Stimulated activated CD8-positive, alpha-beta memory T cell treated with anti-CD3 and anti-CD28 coated beads, Interleukin-7, amount 100 ng/mL, for 24 hours (primary cell): Measurements from ENCODE around the gene ZNF784.

Experiments
- DNase-seq: peaks from one replicate; pipeline ENCODE4 v3.0.0-alpha.2; 2020; ENCODE audit warnings: low read depth

The ZNF784 gene

GRCh38 chr19:55656552-55656951 is 32.2 kb upstream of the ZNF784 start:
- no peak for DNase-seq

- DNase-seq, result no peak
Observed at GRCh38 chr19:55655648-55656040, 31.3 kb upstream of the ZNF784 start.

- peak; percentile 95 for DNase-seq
Observed at GRCh38 chr19:55654868-55655647, 30.7 kb upstream of the ZNF784 start, which contains the start of gene U2AF2. U2AF2 (plus strand) TSS chr19:55655035; CDS start chr19:55655105, 70 bp downstream.

GRCh38 chr19:55654323-55654867 is 30.0 kb upstream of the ZNF784 start:
- DNase-seq, result peak; percentile 97

GRCh38 chr19:55653651-55654322 is 29.4 kb upstream of the ZNF784 start:
- peak; percentile 98 for DNase-seq

GRCh38 chr19:55652311-55653128 is 28.2 kb upstream of the ZNF784 start:
- no peak for DNase-seq

- no peak for DNase-seq
Observed at GRCh38 chr19:55651236-55651635, 26.9 kb upstream of the ZNF784 start.

GRCh38 chr19:55650602-55651230 is 26.4 kb upstream of the ZNF784 start:
- no peak for DNase-seq

GRCh38 chr19:55650126-55650557 is 25.8 kb upstream of the ZNF784 start:
- DNase-seq, result no peak

GRCh38 chr19:55649268-55650125 is 25.1 kb upstream of the ZNF784 start:
- no peak for DNase-seq

- no peak for DNase-seq
Observed at GRCh38 chr19:55648585-55649267, 24.4 kb upstream of the ZNF784 start.

- no peak for DNase-seq
Observed at GRCh38 chr19:55647732-55648584, 23.6 kb upstream of the ZNF784 start, which contains the start of gene CCDC106. CCDC106 (plus strand) TSS chr19:55648212; CDS start chr19:55649047, 835 bp downstream.

GRCh38 chr19:55646889-55647731 is 22.7 kb upstream of the ZNF784 start:
- DNase-seq, result no peak

- DNase-seq, result no peak
Observed at GRCh38 chr19:55645512-55645881, 21.1 kb upstream of the ZNF784 start.

GRCh38 chr19:55644842-55645511 is 20.6 kb upstream of the ZNF784 start:
- DNase-seq, result no peak

GRCh38 chr19:55644191-55644833 is 19.9 kb upstream of the ZNF784 start:
- no peak for DNase-seq

GRCh38 chr19:55643887-55644176 is 19.5 kb upstream of the ZNF784 start:
- DNase-seq, result no peak
